HepG2 (cell line): ENCODE data around the gene MCU. TPM values are rescaled to one million over a fixed set of nuclear protein-coding genes. Genes with fewer than 3 reads are reported as not detected.

Experiments
- ATAC-seq: fragments of 200-7000 bp; cut with Tn5 transposase; 3 replicates; pipeline ENCODE4 v1.9.1; 2020; ENCODE audit warnings: mild to moderate bottlenecking, moderate library complexity
- BruUV-seq: library from RNA; stranded (reverse); fragments of 400-500 nt; replicated peaks from 2 replicates; lab custom pipeline; 2021; lab: Mats Ljungman, UMichigan
- CTCF ChIA-PET: fragments of 300-600 bp; formaldehyde crosslinking; extraction: SDS; loops from one replicate; lab custom pipeline; 2021; ENCODE audit warnings: low total read pairs, inconsistent platforms, low intra/inter-chr PET ratio; lab: Yijun Ruan, JAX
- POLR2A ChIA-PET: fragments of 350-600 bp; sonication (Branson Sonifier 250); formaldehyde crosslinking; loops from one replicate; lab custom pipeline; 2020; ENCODE audit warnings: antibody characterized with exemption, inconsistent platforms; lab: Yijun Ruan, JAX
- DNase-seq: peaks from one replicate; pipeline ENCODE4 v3.0.0-alpha.2; 2015; ENCODE audit warnings: low spot score
- FAIRE-seq: peaks from 3 replicates; lab custom pipeline; 2011; peaks lifted over from hg19 to GRCh38; lab: Jason Lieb, UNC
- H2AFZ ChIP-seq: one replicate; pipeline ENCODE4 v1.6.1; 2011; ENCODE audit warnings: low read length, inconsistent platforms
- H3K27ac ChIP-seq: fragments of 300-600 bp; 3 replicates; pipeline ENCODE4 v1.8.0; 2011; ENCODE audit warnings: mixed run types, mild to moderate bottlenecking, mixed read lengths, low read length, inconsistent platforms; ENCODE audit not compliant: insufficient read depth; ENCODE audit errors: extremely low read length
- H3K27me3 ChIP-seq, 2 experiments: fragments of 200-600 bp in 1 of 2; 2 replicates in 1 of 2; 3 replicates in 1 of 2; pipeline versions ENCODE4 v1.6.0 to v1.8.0; 2011; ENCODE audit warnings: low read length in 2 of 2, mild to moderate bottlenecking in 2 of 2, moderate library complexity in 2 of 2, inconsistent platforms in 1 of 2; ENCODE audit not compliant: insufficient read depth in 2 of 2, control insufficient read depth in 1 of 2
- H3K36me3 ChIP-seq, 2 experiments: fragments of 200-600 bp in 1 of 2; replicated peaks in 1 of 2; 2 replicates in 1 of 2; 3 replicates in 1 of 2; pipeline versions ENCODE4 v1.5.1 to v1.8.0; 2011; ENCODE audit warnings: low read length in 2 of 2, inconsistent platforms in 1 of 2; ENCODE audit not compliant: insufficient read depth in 2 of 2, control insufficient read depth in 1 of 2
- H3K4me1 ChIP-seq: 2 replicates; pipeline ENCODE4 v1.5.1; 2012; ENCODE audit warnings: low read length, inconsistent platforms; ENCODE audit not compliant: insufficient read depth
- H3K4me2 ChIP-seq: 2 replicates; pipeline ENCODE4 v1.6.0; 2011; ENCODE audit warnings: low read depth, low read length, inconsistent platforms
- H3K4me3 ChIP-seq, 3 experiments: fragments of 200-600 bp in 1 of 3; sonication (generic), shearing (Covaris generic) in 1 of 3; replicated peaks in 1 of 3; 2 replicates each; pipeline ENCODE4 v1.5.1; 2011 to 2016; ENCODE audit warnings: low read length in 3 of 3, inconsistent platforms in 2 of 3, low read depth in 2 of 3, mild to moderate bottlenecking in 2 of 3, control low read depth in 1 of 3, mixed read lengths in 1 of 3; ENCODE audit not compliant: insufficient read depth in 1 of 3
- H3K79me2 ChIP-seq: one replicate; pipeline ENCODE4 v1.6.1; 2011; ENCODE audit warnings: low read length, inconsistent platforms; ENCODE audit not compliant: insufficient read depth
- H3K9ac ChIP-seq: 2 replicates; pipeline ENCODE4 v1.6.0; 2011; ENCODE audit warnings: mild to moderate bottlenecking, low read depth, low read length, inconsistent platforms; ENCODE audit not compliant: insufficient read depth
- H3K9me3 ChIP-seq: 2 replicates; pipeline ENCODE4 v1.5.1; 2012; ENCODE audit warnings: mild to moderate bottlenecking, low read length
- H4K20me1 ChIP-seq: 2 replicates; pipeline ENCODE4 v1.6.0; 2011; ENCODE audit warnings: inconsistent platforms, mild to moderate bottlenecking, low read length, moderate library complexity; ENCODE audit not compliant: insufficient read depth
- SCMH1 ChIP-seq: sonication (generic); formaldehyde crosslinking; IDR thresholded peaks from 2 replicates; pipeline ENCODE4 v1.9.0; 2021; ENCODE audit warnings: missing genetic modification reagents, mild to moderate bottlenecking, borderline replicate concordance
- ZNF468 ChIP-seq: sonication (generic); formaldehyde crosslinking; IDR thresholded peaks from 2 replicates; pipeline ENCODE4 v1.8.0; 2022; ENCODE audit warnings: mild to moderate bottlenecking, moderate library complexity, missing genetic modification reagents
- WGBS: methylation state at CpG from one replicate; pipeline ENCODE4 v1.1.6; 2017; ENCODE audit warnings: low lambda C conversion rate; 5-methylcytosine and 5-hydroxymethylcytosine counted together
- in situ Hi-C: cut with HindIII; loops from 2 replicates; pipeline ENCODE4 v1.10.0; 2017; ENCODE audit warnings: low pct_unique_long_range_greater_than_20kb; ENCODE audit not compliant: extremely low pct_ligation_motif_present
- intact Hi-C: fragments of 100-400 bp; cut with micrococcal nuclease; formaldehyde crosslinking; loops from one replicate; pipeline ENCODE4 v1.10.0; 2022; ENCODE audit not compliant: unreplicated experiment
- polyA plus RNA-seq, 8 experiments: library from polyadenylated mRNA; depleted of rRNA in 3 of 8; stranded (reverse) in 7 of 8; unstranded in 1 of 8; fragments of >200 nt; fragmentation: Illumina TruSeq in 4 of 8; extraction: Trizol in 4 of 8; gene quantifications; 2 replicates each; pipeline versions ENCODE4 v1.2.1 to v1.2.3, GENCODE V29; 2011 to 2016; ENCODE audit warnings: low read depth in 4 of 8, missing spikeins in 1 of 8, mixed read lengths in 1 of 8; ENCODE audit not compliant: insufficient read depth in 1 of 8
- total RNA-seq, 5 experiments: library from RNA; depleted of rRNA; stranded (reverse); fragments of >200 nt; fragmentation: Illumina TruSeq; extraction: Trizol; gene quantifications; 2 replicates each; pipeline ENCODE4 v1.2.3, GENCODE V29; 2016; ENCODE audit warnings: low read depth in 1 of 5

The MCU gene
- total and polyA plus RNA-seq, 2 of the 13 experiments (the other 11 are each of a cell fraction or from before 2014, with no cell fraction given), result 25.9 to 64.5 TPM

- Histone ChIP-seq H3K4me2 (no peak overlapping the region; the same call in 1 of the 2 replicates), H3K9ac (no peak overlapping the region), H4K20me1 (no peaks in the 10 kb centered on the region), H3K36me3 (no peaks in the 10 kb centered on the region), H3K4me1 (peaks cover 14% of the 10 kb centered on the region; the same call in 1 of the 2 replicates), H3K79me2 (no peaks in the 10 kb centered on the region), H3K27ac (no peak overlapping the region), H3K9me3 (no peaks in the 10 kb centered on the region), H2AFZ (no peak overlapping the region), H3K4me3 (no peak overlapping the region), H3K27me3 (0 out of 5 replicates have a peak, but pooled peaks cover 0 to 2% of the 10 kb centered on the region in 2 experiments)
- BruUV-seq, result no TSS peak
- intact Hi-C loops, result no loop called here
- in situ Hi-C loops, result no loop called here
- CTCF ChIA-PET, result no interaction called here
- DNase-seq, result no peak
- POLR2A ChIA-PET, result no interaction called here
- 2% methylated on average over 2 of the region's 3 CpGs for WGBS
- FAIRE-seq, result no peak
- no peak for ATAC-seq
- TF ChIP-seq SCMH1 (CRISPR knock-in tag), result no peak
Measured at GRCh38 chr10:72904806-72905205, 212.9 kb downstream of the MCU start.

DNA sequence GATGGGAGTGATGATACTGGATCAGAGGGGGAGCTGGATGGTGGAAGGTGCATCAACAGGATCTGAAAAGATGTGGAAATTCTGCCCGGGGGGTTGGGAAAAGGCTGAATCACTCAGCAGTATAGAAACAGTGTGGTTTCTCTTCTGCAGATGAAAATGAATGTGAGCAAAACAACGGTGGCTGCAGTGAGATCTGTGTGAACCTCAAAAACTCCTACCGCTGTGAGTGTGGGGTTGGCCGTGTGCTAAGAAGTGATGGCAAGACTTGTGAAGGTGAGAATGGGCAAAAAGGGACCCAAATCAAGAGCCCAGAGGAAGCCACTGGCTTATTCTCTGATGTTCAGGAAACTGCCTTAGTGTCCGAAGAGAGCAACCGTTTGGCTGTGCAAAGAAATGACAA, 214.5 kb downstream of the MCU start:
- 64% methylated on average over 6 of the region's 6 CpGs for WGBS
- POLR2A ChIA-PET, result no interaction called here
- Histone ChIP-seq H4K20me1 (no peaks in the 10 kb centered on the region), H2AFZ (no peak overlapping the region), H3K4me2 (no peak overlapping the region), H3K4me1 (peaks cover 14% of the 10 kb centered on the region; the same call in 1 of the 2 replicates), H3K4me3 (no peak overlapping the region), H3K27me3 (0 out of 5 replicates have a peak, but pooled peaks cover 0 to 2% of the 10 kb centered on the region in 2 experiments), H3K9ac (no peak overlapping the region), H3K79me2 (no peaks in the 10 kb centered on the region), H3K36me3 (no peaks in the 10 kb centered on the region), H3K27ac (no peak overlapping the region), H3K9me3 (no peaks in the 10 kb centered on the region)
- DNase-seq (no peak), FAIRE-seq (no peak), ATAC-seq (no peak)
- no TSS peak for BruUV-seq
- no peak for TF ChIP-seq ZNF468 (CRISPR knock-in tag)
- in situ Hi-C loops (no loop called here), intact Hi-C loops (no loop called here)
- CTCF ChIA-PET, result no interaction called here
